Skin of body (tissue), 2 donors: Measurements from ENCODE around the gene TFRC. TPM values are rescaled to one million over a fixed set of nuclear protein-coding genes. Genes with fewer than 3 reads are reported as not detected.
"Not testable (repeated sequence)": the region's sequence is repeated elsewhere in the genome, so short reads cannot be mapped to it uniquely, and the experiment has no call there.

ENCODE experiments used
- DNase-seq: peaks from one replicate; lab custom pipeline; 2025; lab: John Stamatoyannopoulos, UW
- total RNA-seq: library from RNA; depleted of rRNA; stranded (reverse); fragments of >200 nt; gene quantifications from one replicate; pipeline ENCODE4 v1.2.3, GENCODE V29; 2014

TFRC gene
- total RNA-seq, 1 donor from 2014 or later = 115 TPM

DNA sequence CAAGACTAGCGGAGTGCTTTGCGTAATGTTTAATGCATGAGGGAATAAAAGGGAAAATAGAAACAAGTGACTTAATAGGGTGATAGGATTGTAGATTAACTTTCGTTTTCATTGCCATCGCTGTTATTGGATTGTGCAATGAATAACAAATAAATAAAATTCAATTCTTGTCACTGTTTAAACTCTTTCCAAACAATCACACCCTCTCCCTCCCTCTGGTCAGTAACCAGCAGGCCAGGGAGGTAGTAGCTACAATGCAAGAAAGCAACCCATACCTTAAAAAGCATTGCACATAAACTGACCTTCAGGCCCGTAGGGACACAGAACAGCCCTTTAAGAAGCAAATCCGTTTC, 705 bp upstream of the TFRC start:
- no peak for DNase-seq

DNA sequence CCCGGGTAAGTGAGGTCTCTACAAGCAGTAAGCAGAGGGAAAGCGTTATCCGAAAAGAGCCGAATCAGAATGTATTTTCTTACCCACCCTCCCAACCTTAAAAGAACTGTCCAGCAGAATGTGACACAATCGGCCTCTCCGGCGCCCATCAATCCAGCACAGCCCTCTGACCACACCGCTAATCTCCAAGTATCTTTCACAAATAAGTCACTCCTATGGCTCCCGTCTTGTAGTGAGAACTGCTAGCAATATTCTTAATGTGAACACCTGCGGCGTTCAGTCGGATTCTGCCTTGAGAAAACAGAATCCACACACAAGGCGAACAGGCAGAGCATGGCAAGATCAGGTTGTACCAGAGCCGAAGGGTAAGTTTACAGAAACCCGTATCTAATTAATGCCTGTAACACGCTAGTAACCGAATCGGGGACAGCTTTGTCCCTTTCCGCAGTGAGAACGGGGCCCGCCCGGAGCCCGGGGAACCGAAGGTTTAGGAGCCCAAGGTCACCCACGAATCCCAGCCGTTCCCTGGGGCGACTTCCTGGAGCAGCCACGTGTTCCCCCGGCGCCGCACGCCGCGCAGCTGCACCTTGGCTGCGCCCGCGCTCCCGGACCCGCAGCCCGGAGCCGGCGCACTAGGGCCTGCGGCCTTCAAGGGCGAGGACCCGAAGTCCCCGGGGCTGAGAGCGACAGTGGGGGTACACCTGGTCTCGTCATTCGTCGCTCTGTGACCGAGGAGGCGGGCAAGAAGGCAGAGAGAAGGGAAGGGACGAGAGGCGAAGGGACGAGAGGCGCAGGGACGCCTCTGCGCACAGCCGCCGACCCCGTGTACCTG, 672 bp downstream of the TFRC start:
- peak; percentile 35 for DNase-seq

DNA sequence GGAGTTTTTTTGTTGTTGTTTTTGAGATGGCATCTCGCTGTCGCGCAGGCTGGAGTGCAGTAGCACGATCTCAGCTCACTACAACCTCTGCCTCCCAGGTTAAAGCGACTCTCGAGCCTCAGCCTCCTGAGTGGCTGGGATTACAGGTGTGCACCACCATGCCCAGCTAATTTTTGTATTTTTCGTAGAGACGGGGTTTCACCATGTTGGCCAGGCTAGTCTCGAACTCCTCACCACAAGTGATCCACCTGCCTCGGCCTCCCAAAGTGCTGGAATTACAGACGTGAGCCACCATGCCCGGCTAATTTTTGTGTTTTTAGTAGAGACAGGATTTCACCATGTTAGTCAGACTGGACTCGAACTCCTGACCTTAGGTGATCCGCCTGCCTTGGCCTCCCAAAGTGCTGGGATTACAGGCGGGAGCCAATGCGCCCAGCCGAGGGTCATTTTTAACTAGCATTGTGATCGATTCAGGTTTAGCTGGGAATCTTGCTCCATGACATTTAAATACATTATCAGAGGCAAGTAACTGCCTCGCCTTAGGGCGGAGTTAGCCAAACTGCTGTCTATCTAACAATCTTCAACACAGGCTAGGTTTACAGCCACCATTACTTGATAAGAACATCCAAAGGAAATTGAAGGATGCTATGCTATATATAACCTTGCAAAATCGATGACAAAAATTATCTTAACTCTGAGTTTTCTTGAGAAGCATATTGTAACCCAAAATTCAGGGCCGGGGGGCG, 1.6 kb downstream of the TFRC start:
- not testable (repeated sequence) for DNase-seq

DNA sequence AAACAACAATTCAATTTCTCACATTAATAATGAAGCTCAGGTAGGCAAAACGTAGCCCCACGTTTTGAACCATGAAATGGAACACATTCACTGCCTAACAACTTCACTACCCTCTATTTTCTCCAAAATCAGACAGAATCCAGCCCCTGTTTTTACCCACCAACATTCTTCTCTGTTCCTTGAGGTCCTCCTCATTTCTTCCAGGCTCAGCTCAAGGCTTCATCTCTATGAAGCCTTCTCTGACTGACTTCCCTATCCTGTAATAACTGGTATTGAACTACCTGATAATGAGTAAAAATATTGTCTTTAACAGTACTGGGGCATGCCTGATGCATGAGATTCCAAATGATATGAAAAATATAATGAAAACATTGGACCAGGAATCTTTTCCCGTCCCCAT, 2.2 kb downstream of the TFRC start:
- DNase-seq = no peak

DNA sequence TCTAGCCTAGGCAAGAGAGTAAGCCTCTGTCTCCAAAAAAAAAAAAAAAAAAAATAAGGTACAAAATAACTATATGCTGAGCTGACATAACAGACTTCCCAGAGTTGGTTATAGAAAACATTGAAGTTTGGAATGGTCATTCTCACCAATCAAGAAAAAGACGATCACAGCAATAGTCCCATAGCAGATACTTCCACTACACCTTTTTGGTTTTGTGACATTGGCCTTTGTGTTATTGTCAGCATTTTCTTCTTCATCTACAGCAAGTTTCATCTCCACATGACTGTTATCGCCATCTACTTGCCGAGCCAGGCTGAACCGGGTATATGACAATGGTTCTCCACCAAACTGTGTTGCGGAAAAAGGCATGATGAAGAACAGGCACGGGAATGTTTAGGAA, 6.9 kb downstream of the TFRC start:
- no peak for DNase-seq

DNA sequence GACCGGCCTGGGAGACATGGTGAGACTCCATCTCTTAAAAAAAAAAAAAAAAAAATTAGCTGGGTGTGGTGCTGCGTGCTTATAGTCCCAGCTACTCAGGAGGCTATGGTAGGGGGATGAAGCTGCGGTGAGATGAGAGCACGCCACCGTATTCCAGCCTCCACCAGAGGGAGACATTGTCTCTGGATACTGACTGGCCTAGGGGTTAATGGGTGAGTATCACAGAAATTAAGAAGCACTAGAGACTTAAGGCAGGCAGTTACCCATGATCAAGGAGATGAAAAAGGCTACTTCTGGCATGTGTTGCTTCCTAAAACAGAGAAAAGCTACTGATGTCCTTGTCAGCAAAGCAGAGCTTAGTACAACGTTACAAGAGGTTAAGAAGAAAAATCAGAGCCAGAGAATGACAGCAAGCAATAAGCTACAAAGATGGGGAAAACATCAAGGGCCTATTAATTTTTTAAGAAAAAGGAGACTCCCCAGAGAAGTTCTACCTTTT, 8.6 kb downstream of the TFRC start:
- DNase-seq = peak; percentile 37

DNA sequence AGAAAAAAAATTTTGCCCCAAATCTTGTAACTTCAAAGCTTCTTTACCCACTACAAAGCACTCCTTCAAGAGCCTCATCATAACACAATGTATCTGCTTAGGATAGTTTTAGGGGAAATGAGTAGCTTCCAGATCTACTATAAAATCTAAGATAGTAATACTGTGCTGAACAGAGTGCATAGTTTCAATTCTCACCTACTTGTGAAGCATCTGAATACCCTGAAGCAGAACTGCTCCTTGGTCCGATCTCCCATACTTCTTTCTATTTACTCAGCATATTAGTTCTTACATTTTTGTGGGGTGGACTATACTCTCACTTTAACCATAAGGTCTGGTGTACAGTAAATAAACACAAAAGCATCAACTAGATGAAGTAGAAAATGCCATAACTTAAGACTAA, 9.6 kb downstream of the TFRC start:
- DNase-seq = no peak

DNA sequence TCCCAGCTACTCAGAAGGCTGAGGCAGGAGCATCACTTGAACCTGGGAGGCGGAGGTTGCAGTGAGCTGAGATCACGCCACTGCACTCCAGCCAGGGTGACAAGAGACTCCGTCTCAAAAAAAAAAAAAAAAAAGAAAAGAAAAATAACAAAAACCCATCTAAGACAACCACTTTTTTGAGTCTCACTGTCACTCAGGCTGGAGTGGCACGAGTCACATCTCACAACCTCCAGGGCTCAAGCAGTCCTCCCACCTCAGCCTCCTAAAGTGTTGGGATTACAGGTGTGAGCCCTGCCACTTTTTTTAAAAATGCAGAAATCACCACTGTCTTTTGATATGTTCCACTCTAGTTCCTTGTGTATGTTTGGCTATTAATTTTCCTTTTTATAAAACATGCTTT, 13.1 kb downstream of the TFRC start:
- not testable (repeated sequence) for DNase-seq

DNA sequence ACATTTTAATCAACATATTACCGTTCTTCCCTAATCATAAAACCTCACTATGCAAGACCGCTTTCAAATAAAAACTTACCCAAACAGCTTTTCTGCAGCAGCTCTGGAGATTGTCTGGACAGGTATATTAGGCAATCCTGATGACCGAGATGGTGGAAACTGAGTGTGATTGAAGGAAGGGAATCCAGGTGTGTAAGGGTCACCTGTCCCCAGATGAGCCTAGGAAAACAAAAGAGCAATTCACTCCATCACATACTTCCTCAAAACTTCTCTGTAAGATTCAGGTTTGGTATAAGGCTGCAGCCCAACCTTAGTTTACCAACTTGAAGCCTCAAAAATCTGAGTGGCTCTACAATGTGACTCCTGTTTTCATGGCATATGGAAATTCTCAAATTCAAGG, 14.5 kb downstream of the TFRC start:
- DNase-seq = no peak

DNA sequence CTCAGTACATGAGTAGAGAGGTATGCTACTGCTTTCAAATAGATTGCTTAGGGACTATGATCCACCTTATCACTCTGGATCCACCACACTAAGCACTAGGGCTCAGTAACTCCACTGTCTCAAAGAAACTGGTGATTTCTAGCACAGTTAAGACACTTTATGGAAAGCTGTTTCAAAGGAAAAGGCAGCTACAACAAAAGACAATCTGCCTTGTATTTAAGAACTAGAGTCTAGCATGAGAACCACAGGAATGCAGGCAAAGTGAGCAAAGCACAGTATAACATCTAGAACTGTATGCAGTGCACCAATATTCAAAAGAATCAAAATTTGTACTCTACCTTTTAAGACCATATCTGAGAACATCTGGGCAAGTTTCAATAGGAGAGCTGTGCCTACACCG, 17.9 kb downstream of the TFRC start:
- no peak for DNase-seq

DNA sequence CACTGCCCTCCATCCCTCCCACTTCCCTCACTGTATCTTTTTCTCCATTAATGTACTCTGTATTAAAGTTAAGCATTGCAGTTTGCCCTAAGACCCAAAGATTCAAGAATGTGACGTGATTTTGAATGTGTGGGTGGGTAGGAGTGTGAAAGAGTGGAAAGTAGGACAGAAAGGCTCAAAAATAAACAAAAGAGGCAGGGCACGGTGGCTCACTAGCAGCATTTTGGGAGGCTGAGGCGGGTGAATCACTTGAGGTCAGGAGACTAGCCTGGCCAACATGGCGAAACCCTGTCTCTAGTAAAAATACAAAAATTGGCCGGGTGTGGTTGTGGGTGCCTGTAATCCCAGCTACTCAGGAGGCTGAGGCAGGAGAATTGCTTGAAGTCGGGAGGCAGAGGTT, 18.4 kb downstream of the TFRC start:
- DNase-seq = no peak

DNA sequence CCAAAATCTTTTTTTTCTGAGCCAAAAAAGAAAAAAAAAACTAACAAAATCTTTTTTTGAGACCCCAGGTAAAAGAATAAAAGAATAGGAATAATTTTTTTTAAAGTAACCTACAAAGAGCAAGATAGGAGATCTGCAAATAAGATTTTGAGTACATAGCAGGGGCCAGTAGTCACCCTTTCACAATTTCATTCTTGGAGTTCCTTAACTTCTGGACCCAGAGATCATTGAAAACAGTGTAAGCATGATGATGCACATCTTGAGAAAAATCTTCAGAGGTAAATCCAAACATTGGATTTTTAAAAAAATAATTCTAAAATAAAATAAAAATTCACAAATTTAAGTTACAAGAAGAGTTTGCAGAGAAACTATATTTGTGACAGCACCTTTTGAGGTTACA, 18.8 kb downstream of the TFRC start:
- DNase-seq = no peak

DNA sequence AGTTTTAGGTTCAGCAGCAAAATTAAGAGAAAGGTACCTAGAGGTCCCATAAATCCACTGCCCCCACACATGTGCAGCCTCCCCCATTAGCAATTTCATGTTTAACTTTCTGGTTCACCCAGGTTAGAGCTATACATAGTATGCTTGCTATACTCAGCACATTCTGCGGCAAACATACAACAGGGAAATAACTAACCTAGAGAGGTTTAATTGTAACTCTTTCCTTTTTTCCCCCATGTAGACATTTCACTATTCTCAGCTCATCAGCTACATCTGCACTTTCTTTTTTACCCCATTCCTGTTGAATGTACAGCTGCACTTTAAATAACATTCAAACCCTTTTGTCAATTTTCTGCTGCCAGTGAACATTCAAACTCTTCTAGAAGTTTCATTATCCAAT, 21.1 kb downstream of the TFRC start:
- DNase-seq = no peak

DNA sequence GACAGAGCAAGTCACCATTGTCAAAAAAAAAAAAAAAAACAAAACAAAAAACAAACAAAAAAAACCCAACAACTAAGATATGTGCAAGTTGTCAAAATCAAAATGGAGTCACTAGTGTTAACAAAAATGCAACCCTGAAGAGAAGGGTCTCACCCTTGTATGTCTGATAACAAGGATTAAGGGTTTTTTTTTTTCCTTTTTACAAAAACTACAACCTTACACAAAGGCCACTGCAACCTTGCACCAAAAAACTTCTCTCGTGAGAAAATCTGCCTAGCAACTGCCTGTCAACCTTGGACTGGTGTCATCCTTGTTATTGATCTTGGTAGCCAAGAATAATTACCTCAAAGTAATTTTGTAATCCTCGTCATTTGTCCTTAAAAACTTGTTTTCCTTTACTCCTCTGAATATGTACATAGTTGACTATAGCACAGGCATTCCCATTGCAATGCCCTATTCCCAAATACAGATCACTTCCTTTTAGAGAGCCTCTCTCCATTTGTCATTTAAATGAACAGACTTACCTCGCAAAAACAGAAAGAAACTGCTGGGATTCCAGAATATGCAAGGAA, 24.0 kb downstream of the TFRC start:
- no peak for DNase-seq

DNA sequence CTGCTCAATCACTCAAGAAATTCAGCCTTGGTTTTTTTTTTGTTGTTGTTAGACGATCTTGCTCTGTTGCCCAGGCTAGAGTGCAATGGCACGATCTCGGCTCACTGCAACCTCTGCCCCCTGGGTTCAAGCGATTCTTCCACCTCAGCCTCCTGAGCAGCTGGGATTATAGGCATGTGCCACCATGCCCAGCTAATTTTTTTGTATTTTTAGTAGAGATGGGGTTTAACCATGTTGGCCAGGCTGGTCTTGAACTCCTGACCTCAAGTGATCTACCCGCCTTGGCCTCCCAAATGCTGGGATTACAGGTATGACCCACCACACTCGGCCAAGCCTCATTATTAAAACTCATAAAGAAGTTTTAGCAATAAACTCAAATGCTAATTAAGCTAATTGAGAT, 25.5 kb downstream of the TFRC start:
- not testable (repeated sequence) for DNase-seq

DNA sequence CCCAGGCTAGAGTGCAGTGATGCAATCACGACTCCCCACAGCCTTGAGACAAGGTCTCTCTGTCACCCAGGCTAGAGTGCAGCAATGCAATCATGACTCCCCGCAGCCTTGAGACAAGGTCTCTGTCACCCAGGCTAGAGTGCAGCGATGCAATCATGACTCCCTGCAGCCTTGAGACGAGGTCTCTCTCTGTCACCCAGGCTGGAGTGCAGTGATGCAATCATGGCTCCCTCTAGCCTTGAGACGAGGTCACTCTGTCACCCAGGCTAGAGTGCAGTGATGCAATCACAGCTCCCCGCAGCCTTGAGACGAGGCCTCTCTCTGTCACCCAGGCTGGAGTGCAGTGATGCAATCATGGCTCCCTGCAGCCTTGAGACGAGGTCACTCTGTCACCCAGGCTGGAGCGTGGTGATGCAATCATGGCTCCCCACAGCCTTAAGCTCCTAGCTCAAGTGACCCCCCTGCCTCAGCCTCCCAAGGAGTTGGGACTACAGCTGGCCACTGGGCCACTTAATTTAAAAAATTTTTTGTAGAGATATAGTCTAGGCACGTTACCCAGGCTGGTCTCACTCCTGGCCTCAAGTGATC, 26.1 kb downstream of the TFRC start:
- DNase-seq = no peak

DNA sequence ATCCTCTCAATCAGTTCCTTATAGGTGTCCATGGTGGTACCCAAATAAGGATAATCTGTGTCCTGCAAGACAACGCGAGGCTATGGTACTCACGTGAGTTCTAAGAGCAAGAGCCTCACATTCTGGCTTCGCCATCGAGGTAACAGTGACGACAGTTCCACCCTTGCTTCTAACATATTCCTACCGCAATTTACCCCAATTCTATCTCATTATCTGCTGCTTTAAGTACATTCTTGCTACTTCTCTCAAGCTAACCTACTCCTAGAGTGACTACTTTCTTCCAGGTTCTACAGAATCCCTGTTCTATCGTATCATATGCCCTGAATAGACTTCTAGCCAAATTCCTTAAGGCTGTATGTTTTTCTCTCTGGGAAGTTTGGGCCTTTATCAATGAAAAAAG, 26.6 kb downstream of the TFRC start:
- DNase-seq = no peak

DNA sequence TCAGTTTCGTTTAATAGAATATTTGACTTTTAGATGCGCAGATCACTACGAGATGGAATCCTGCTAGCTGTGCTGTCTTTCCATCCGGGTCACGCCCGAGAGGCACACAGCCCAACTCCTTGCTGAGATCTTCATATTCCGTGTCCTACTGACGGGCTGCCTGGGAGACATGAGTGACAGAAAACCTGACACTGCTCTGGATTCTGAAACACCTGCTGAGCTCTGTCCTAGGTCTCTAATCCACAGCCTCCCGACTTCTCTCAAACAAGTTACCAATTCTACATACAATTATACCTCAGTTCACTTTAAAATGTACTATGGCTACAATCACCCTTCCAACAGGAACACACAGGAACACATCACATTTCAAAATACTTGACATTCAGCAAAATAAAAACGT, 27.2 kb downstream of the TFRC start:
- no peak for DNase-seq

DNA sequence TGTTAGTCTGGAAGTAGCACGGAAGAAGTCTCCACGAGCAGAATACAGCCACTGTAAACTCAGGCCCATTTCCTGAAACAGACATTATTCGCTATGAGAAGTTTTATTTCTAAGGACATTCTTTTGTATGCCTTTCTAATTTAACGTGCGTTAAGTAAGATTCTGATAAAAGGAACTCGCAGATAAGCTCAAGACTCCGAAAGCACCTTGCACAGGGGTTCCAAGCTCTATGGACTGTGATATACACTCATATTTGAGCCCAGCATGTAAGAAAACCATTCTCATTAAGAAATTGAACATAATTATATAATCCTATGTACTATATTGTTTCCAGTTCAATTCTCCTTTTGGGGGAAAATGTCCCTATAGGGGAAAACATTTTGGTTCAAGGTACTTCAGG, 28.4 kb downstream of the TFRC start:
- DNase-seq = no peak

DNA sequence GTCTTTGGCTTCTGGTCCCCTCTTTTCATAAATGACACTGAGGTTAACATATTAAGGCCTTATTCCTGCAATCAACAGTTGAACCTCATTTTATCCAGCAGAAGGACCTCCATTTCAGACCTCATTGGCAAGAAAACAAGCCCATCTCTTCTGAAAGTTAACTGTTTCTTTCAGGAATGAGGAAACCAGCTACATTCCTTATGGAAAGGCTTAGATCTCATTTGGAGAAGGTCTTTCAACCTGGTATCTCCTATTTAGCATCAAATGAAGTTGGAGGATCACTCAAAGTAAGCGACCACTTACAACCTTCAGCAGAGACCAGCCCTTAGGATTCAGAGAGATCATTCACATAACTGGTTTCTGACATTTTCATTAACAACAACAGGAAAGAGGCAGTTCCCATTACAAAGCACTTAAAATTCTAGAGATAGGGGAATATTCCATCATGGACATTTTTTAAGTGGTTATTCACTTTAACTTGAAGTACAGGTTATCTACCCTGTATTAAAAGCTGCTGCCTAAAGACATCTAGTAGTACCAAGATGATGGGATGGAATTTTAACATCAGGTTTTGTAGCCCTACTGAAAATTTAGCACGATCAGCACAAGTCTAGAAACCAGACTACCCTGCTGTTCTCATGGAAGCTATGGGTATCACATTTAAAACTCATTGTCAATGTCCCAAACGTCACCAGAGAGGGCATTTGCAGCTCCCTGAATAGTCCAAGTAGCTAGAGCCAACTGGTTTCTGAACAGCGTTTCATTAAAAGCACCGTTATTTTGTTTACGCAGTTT, 30.4 kb downstream of the TFRC start:
- DNase-seq = no peak

DNA sequence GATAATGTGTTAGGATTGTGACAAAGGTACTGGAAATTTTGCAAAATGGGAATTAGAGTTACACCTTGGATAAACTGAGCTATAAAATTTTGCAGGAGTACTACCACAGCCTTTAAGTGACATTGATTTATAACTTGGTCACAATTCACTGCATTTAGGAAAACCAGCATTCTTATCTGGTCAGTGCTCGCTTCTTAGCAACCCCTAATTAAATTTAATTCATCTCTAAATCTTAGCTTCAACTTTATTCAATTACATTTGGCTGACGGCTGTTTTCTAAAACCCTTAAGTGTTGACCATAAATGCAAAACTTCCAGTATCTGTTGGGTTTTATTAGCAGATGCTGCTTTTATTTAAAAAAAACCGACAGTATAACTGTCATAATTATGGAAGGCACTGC, 31.3 kb downstream of the TFRC start:
- no peak for DNase-seq
